Measurements from ENCODE around the gene ARL5C. TPM values are rescaled to one million over a fixed set of nuclear protein-coding genes. Genes with fewer than 3 reads are reported as not detected.

The ARL5C gene
- total RNA-seq, result not detected

- Mint-ChIP-seq H3K27ac (peak within 1 kb of the TSS; percentile 42), H3K4me3 (peak within 1 kb of the TSS; percentile 81), H3K36me3 (ENCODE audit: low read depth) (no peaks in the 10 kb centered on the region), H3K4me1 (peaks cover 11% of the 10 kb centered on the region), H3K9me3 (no peaks in the 10 kb centered on the region), H3K27me3 (peaks cover 18% of the 10 kb centered on the region)
- no peak for ATAC-seq (replicated peaks)
These were observed at the start of gene ARL5C for GRCh38 chr17:39165841-39166349. ARL5C (minus strand) TSS chr17:39166161; CDS start chr17:39165760, 401 bp downstream.

GRCh38 chr17:39213852-39214251 lies 47.9 kb upstream of the ARL5C start:
- no peaks in the 10 kb centered on the region for H3K36me3 Mint-ChIP-seq (ENCODE audit: low read depth)
- H3K9me3 Mint-ChIP-seq, result no peaks in the 10 kb centered on the region
- no peak overlapping the region for H3K27ac Mint-ChIP-seq
- ATAC-seq (replicated peaks), result no peak
- peaks cover 6% of the 10 kb centered on the region for H3K27me3 Mint-ChIP-seq
- H3K4me3 Mint-ChIP-seq, result no peak overlapping the region
- no peaks in the 10 kb centered on the region for H3K4me1 Mint-ChIP-seq

- H3K4me1 Mint-ChIP-seq, result peaks cover 7% of the 10 kb centered on the region
- no peak for ATAC-seq (replicated peaks)
- H3K4me3 Mint-ChIP-seq, result no peak overlapping the region
- H3K27me3 Mint-ChIP-seq, result peaks cover 6% of the 10 kb centered on the region
- H3K36me3 Mint-ChIP-seq (ENCODE audit: low read depth), result no peaks in the 10 kb centered on the region
- H3K9me3 Mint-ChIP-seq, result no peaks in the 10 kb centered on the region
- no peak overlapping the region for H3K27ac Mint-ChIP-seq
These were observed 47.0 kb upstream of the ARL5C start for GRCh38 chr17:39212841-39213480.

GRCh38 chr17:39212195-39212810 lies 46.3 kb upstream of the ARL5C start:
- H3K9me3 Mint-ChIP-seq, result no peaks in the 10 kb centered on the region
- no peak for ATAC-seq (replicated peaks)
- no peaks in the 10 kb centered on the region for H3K36me3 Mint-ChIP-seq (ENCODE audit: low read depth)
- peaks cover 7% of the 10 kb centered on the region for H3K4me1 Mint-ChIP-seq
- peaks cover 6% of the 10 kb centered on the region for H3K27me3 Mint-ChIP-seq
- H3K4me3 Mint-ChIP-seq, result no peak overlapping the region
- no peak overlapping the region for H3K27ac Mint-ChIP-seq

GRCh38 chr17:39210093-39210434 lies 44.1 kb upstream of the ARL5C start:
- Mint-ChIP-seq H3K27me3 (no peaks in the 10 kb centered on the region), H3K4me1 (peaks cover 7% of the 10 kb centered on the region), H3K36me3 (ENCODE audit: low read depth) (peaks cover 2% of the 10 kb centered on the region), H3K9me3 (no peaks in the 10 kb centered on the region), H3K4me3 (peak overlapping the region; percentile 70), H3K27ac (peak overlapping the region; percentile 33)
- no peak for ATAC-seq (replicated peaks)

GRCh38 chr17:39209317-39210092 lies 43.5 kb upstream of the ARL5C start:
- ATAC-seq (replicated peaks), result peak; percentile 87
- Mint-ChIP-seq H3K36me3 (ENCODE audit: low read depth) (peaks cover 8% of the 10 kb centered on the region), H3K4me3 (peak overlapping the region; percentile 70), H3K4me1 (peaks cover 7% of the 10 kb centered on the region), H3K9me3 (no peaks in the 10 kb centered on the region), H3K27me3 (no peaks in the 10 kb centered on the region), H3K27ac (no peak overlapping the region)

- Mint-ChIP-seq H3K27ac (no peak overlapping the region), H3K27me3 (no peaks in the 10 kb centered on the region), H3K9me3 (no peaks in the 10 kb centered on the region), H3K36me3 (ENCODE audit: low read depth) (peaks cover 14% of the 10 kb centered on the region), H3K4me1 (peaks cover 8% of the 10 kb centered on the region), H3K4me3 (peak overlapping the region; percentile 70)
- no peak for ATAC-seq (replicated peaks)
These were observed 42.9 kb upstream of the ARL5C start for GRCh38 chr17:39208893-39209292.

GRCh38 chr17:39208136-39208535 lies 42.2 kb upstream of the ARL5C start:
- Mint-ChIP-seq H3K27me3 (no peaks in the 10 kb centered on the region), H3K27ac (no peak overlapping the region), H3K4me3 (peak overlapping the region; percentile 70), H3K9me3 (no peaks in the 10 kb centered on the region), H3K4me1 (peaks cover 11% of the 10 kb centered on the region), H3K36me3 (ENCODE audit: low read depth) (peaks cover 21% of the 10 kb centered on the region)
- ATAC-seq (replicated peaks), result peak; percentile 16

GRCh38 chr17:39205112-39205526 lies 39.2 kb upstream of the ARL5C start:
- peak overlapping the region; percentile 58 for H3K27ac Mint-ChIP-seq
- H3K27me3 Mint-ChIP-seq, result no peaks in the 10 kb centered on the region
- H3K4me1 Mint-ChIP-seq, result peaks cover 20% of the 10 kb centered on the region
- ATAC-seq (replicated peaks), result no peak
- H3K4me3 Mint-ChIP-seq, result peak overlapping the region; percentile 20
- no peaks in the 10 kb centered on the region for H3K9me3 Mint-ChIP-seq
- peaks cover 52% of the 10 kb centered on the region for H3K36me3 Mint-ChIP-seq (ENCODE audit: low read depth)

GRCh38 chr17:39204245-39204644 lies 38.3 kb upstream of the ARL5C start:
- Mint-ChIP-seq H3K36me3 (ENCODE audit: low read depth) (peaks cover 56% of the 10 kb centered on the region), H3K4me1 (peaks cover 20% of the 10 kb centered on the region), H3K4me3 (peak overlapping the region; percentile 20), H3K27me3 (no peaks in the 10 kb centered on the region), H3K27ac (peak overlapping the region; percentile 58), H3K9me3 (no peaks in the 10 kb centered on the region)
- no peak for ATAC-seq (replicated peaks)

GRCh38 chr17:39200957-39201510 lies 35.1 kb upstream of the ARL5C start:
- H3K4me3 Mint-ChIP-seq, result peak overlapping the region; percentile 83
- peaks cover 13% of the 10 kb centered on the region for H3K4me1 Mint-ChIP-seq
- H3K36me3 Mint-ChIP-seq (ENCODE audit: low read depth), result peaks cover 56% of the 10 kb centered on the region
- ATAC-seq (replicated peaks), result no peak
- peak overlapping the region; percentile 98 for H3K27ac Mint-ChIP-seq
- no peaks in the 10 kb centered on the region for H3K9me3 Mint-ChIP-seq
- H3K27me3 Mint-ChIP-seq, result no peaks in the 10 kb centered on the region

GRCh38 chr17:39200070-39200879 lies 34.3 kb upstream of the ARL5C start, which contains the start of gene RPL19:
RPL19 (plus strand) TSS chr17:39200283; CDS start chr17:39200345, 62 bp downstream.
- Mint-ChIP-seq H3K27ac (peak within 1 kb of the TSS; percentile 98), H3K27me3 (no peaks in the 10 kb centered on the region), H3K9me3 (no peaks in the 10 kb centered on the region), H3K4me3 (peak within 1 kb of the TSS; percentile 83), H3K4me1 (peaks cover 13% of the 10 kb centered on the region), H3K36me3 (ENCODE audit: low read depth) (peaks cover 56% of the 10 kb centered on the region)
- ATAC-seq (replicated peaks), result peak; percentile 73

GRCh38 chr17:39199820-39200069 lies 33.8 kb upstream of the ARL5C start:
- H3K27ac Mint-ChIP-seq, result peak overlapping the region; percentile 98
- peak; percentile 70 for ATAC-seq (replicated peaks)
- no peaks in the 10 kb centered on the region for H3K9me3 Mint-ChIP-seq
- peaks cover 51% of the 10 kb centered on the region for H3K36me3 Mint-ChIP-seq (ENCODE audit: low read depth)
- H3K27me3 Mint-ChIP-seq, result no peaks in the 10 kb centered on the region
- peak overlapping the region; percentile 83 for H3K4me3 Mint-ChIP-seq
- H3K4me1 Mint-ChIP-seq, result peaks cover 13% of the 10 kb centered on the region

- ATAC-seq (replicated peaks), result no peak
- Mint-ChIP-seq H3K27me3 (no peaks in the 10 kb centered on the region), H3K4me3 (peak overlapping the region; percentile 83), H3K9me3 (no peaks in the 10 kb centered on the region), H3K27ac (no peak overlapping the region), H3K36me3 (ENCODE audit: low read depth) (peaks cover 45% of the 10 kb centered on the region), H3K4me1 (peaks cover 14% of the 10 kb centered on the region)
These were observed 32.2 kb upstream of the ARL5C start for GRCh38 chr17:39198186-39198566.
